Sigmoid colon (tissue), 7 donors: Measurements from ENCODE around the gene SLC27A1. TPM values are rescaled to one million over a fixed set of nuclear protein-coding genes. Genes with fewer than 3 reads are reported as not detected.

Experiments
- DNase-seq: peaks from one replicate; pipeline ENCODE4 v3.0.0-alpha.2; 2019
- H3K27ac ChIP-seq, 4 donors: fragments of 200-600 bp; sonication (generic); one replicate each; pipeline ENCODE4 v1.5.1; 2016 to 2019; ENCODE audit warnings: mild to moderate bottlenecking in 1 of 4
- H3K27me3 ChIP-seq, 3 donors: fragments of 200-600 bp; sonication (generic); one replicate each; pipeline ENCODE4 v1.5.1; 2019; ENCODE audit warnings: mild to moderate bottlenecking in 1 of 3
- H3K36me3 ChIP-seq, 4 donors: fragments of 200-600 bp; sonication (generic); one replicate each; pipeline ENCODE4 v1.5.1; 2016 to 2019
- H3K4me1 ChIP-seq, 4 donors: fragments of 200-600 bp; sonication (generic); one replicate each; pipeline ENCODE4 v1.5.1; 2017 to 2019
- H3K4me3 ChIP-seq, 4 donors: fragments of 200-600 bp; sonication (generic); one replicate each; pipeline ENCODE4 v1.5.1; 2017 to 2019; ENCODE audit warnings: mild to moderate bottlenecking in 2 of 4, moderate library complexity in 1 of 4
- H3K9me3 ChIP-seq, 4 donors: fragments of 200-600 bp in 3 of 4; sonication (generic) in 3 of 4; one replicate each; pipeline versions ENCODE4 v1.5.1 to v1.6.1; 2013 to 2019
- EP300 ChIP-seq, 4 donors: sonication (generic); formaldehyde crosslinking; IDR thresholded peaks; one replicate each; pipeline ENCODE4 v1.6.1; 2017; ENCODE audit warnings: antibody characterized with exemption in 4 of 4
- POLR2AphosphoS5 ChIP-seq, 4 donors: sonication (generic); formaldehyde crosslinking; IDR thresholded peaks; one replicate each; pipeline ENCODE4 v1.6.1; 2017; ENCODE audit warnings: antibody characterized with exemption in 4 of 4
- WGBS, 2 donors: extraction: QIAGEN DNeasy Blood & Tissue Kit; methylation state at CpG; one replicate each; pipeline ENCODE4 v1.1.7; 2013; 5-methylcytosine and 5-hydroxymethylcytosine counted together
- intact Hi-C: fragments of 100-400 bp; cut with DNase I; formaldehyde crosslinking; loops from one replicate; pipeline ENCODE4 v1.15.1; 2023
- polyA plus RNA-seq, 3 donors: library from polyadenylated mRNA; stranded (reverse); fragments of 200-250 nt; gene quantifications; one replicate each; pipeline ENCODE4 v1.2.3, GENCODE V29; 2013
- total RNA-seq, 4 donors: library from RNA; depleted of rRNA; stranded (reverse); fragments of >200 nt; gene quantifications; one replicate each; pipeline ENCODE4 v1.1.0, GENCODE V29; 2016
- donor health status: healthy with polysubstance abuse.
- donor health status: Bipolar disorder and iron deficiency.
- donor health status: healthy.

The SLC27A1 gene
- total and polyA plus RNA-seq, 7 donors = 0.69 to 23.8 (median 13.2) TPM

GRCh38 chr19:17555480-17555928, 85.2 kb downstream of the SLC27A1 start, which contains the start of gene COLGALT1:
Gene COLGALT1, plus strand, starts transcription at chr19:17555649. Its CDS starts 65 bp downstream, at chr19:17555714.
- DNase-seq = peak; percentile 99
- WGBS, 2 donors = 0% methylated on average over 64 of the region's 64 CpGs
- intact Hi-C loops = loop anchor here (1.0 to 2.0 kb wide), 2 partner anchors 43 to 85 kb away; partner anchors contain the start of gene SLC27A1
- Histone ChIP-seq H3K4me1 (peaks cover 0 to 24% (median 16%) of the 10 kb centered on the region in 4 donors), H3K9me3 (no peaks in the 10 kb centered on the region), H3K27ac (peak within 1 kb of the TSS; percentile 80 to 87 (median 82)), H3K27me3 (no peaks in the 10 kb centered on the region), H3K36me3 (peaks cover 8 to 26% (median 15%) of the 10 kb centered on the region in 4 donors), H3K4me3 (peak within 1 kb of the TSS; percentile 76 to 91 (median 86))
- TF ChIP-seq EP300 (IDR thresholded peaks at IDR 0.05) (no peak), POLR2AphosphoS5 (IDR thresholded peaks at IDR 0.05) (peak in 2 of 4 donors; percentile 8 to 57)

Other genes with a start within 250 kb of the SLC27A1 start
- gene OCEL1, start 244.3 kb upstream of the SLC27A1 start, total RNA-seq = 10 to 100 TPM in 2 of 4 donors, 1 to 10 TPM in 2; 7.5 to 15.8 (median 9.6) TPM
- gene OCEL1, start 244.3 kb upstream of the SLC27A1 start, polyA plus RNA-seq = 10 to 100 TPM; 33.0 to 79.8 (median 49.9) TPM
- gene NR2F6, start 224.6 kb upstream of the SLC27A1 start, total RNA-seq = 10 to 100 TPM; 21.6 to 32.6 (median 27.8) TPM
- gene NR2F6, start 224.6 kb upstream of the SLC27A1 start, polyA plus RNA-seq = 10 to 100 TPM; 45.0 to 72.1 (median 59.5) TPM
- 10 to 100 TPM in 1 of 4 donors, 1 to 10 TPM in 3; 1.6 to 18.6 (median 4.4) TPM for gene USHBP1, start 205.8 kb upstream of the SLC27A1 start, total RNA-seq
- gene USHBP1, start 205.8 kb upstream of the SLC27A1 start, polyA plus RNA-seq = 1 to 10 TPM in 1 of 3 donors, under 1 TPM in 2; 0.23 to 2.1 (median 0.60) TPM
- gene BABAM1, start 203.1 kb upstream of the SLC27A1 start, total RNA-seq = 100 to 1,000 TPM in 2 of 4 donors, 10 to 100 TPM in 2; 90.0 to 101 (median 98.7) TPM
- 10 to 100 TPM; 71.4 to 87.1 (median 83.7) TPM for gene BABAM1, start 203.1 kb upstream of the SLC27A1 start, polyA plus RNA-seq
- gene ANKLE1, start 188.6 kb upstream of the SLC27A1 start, total RNA-seq = 1 to 10 TPM in 1 of 4 donors, under 1 TPM in 3; 0.49 to 1.1 (median 0.63) TPM
- gene ANKLE1, start 188.6 kb upstream of the SLC27A1 start, polyA plus RNA-seq = 1 to 10 TPM in 1 of 3 donors, not detected in 2; 1.3 TPM
- 10 to 100 TPM; 15.5 to 21.9 (median 18.8) TPM for gene ABHD8, start 167.1 kb upstream of the SLC27A1 start, total RNA-seq
- 1 to 10 TPM; 4.2 to 9.0 (median 7.4) TPM for gene ABHD8, start 167.1 kb upstream of the SLC27A1 start, polyA plus RNA-seq
- 100 to 1,000 TPM; 174 to 390 (median 267) TPM for gene MRPL34, start 164.7 kb upstream of the SLC27A1 start, total RNA-seq
- gene MRPL34, start 164.7 kb upstream of the SLC27A1 start, polyA plus RNA-seq = 100 to 1,000 TPM; 217 to 476 (median 275) TPM
- gene DDA1, start 161.0 kb upstream of the SLC27A1 start, total RNA-seq = 10 to 100 TPM in 2 of 4 donors, 1 to 10 TPM in 2; 6.1 to 10.3 (median 8.7) TPM
- 100 to 1,000 TPM in 1 of 3 donors, 10 to 100 TPM in 2; 57.1 to 101 (median 82.6) TPM for gene DDA1, start 161.0 kb upstream of the SLC27A1 start, polyA plus RNA-seq
- 10 to 100 TPM in 1 of 4 donors, 1 to 10 TPM in 3; 2.0 to 10.5 (median 2.7) TPM for gene ANO8, start 135.7 kb upstream of the SLC27A1 start, total RNA-seq
- gene ANO8, start 135.7 kb upstream of the SLC27A1 start, polyA plus RNA-seq = 1 to 10 TPM in 2 of 3 donors, under 1 TPM in 1; 0.46 to 5.4 (median 1.2) TPM
- 10 to 100 TPM in 3 of 4 donors, 1 to 10 TPM in 1; 4.6 to 22.2 (median 15.4) TPM for gene GTPBP3, start 133.0 kb upstream of the SLC27A1 start, total RNA-seq
- 10 to 100 TPM in 1 of 3 donors, 1 to 10 TPM in 2; 3.7 to 16.0 (median 4.8) TPM for gene GTPBP3, start 133.0 kb upstream of the SLC27A1 start, polyA plus RNA-seq
- 10 to 100 TPM; 10.5 to 34.6 (median 19.7) TPM for gene PLVAP, start 93.2 kb upstream of the SLC27A1 start, total RNA-seq
- 10 to 100 TPM in 2 of 3 donors, 1 to 10 TPM in 1; 3.0 to 54.7 (median 13.2) TPM for gene PLVAP, start 93.2 kb upstream of the SLC27A1 start, polyA plus RNA-seq
- 1 to 10 TPM in 1 of 4 donors, not detected in 3; 4.4 TPM for gene CCDC194, start 76.3 kb upstream of the SLC27A1 start, total RNA-seq
- gene CCDC194, start 76.3 kb upstream of the SLC27A1 start, polyA plus RNA-seq = under 1 TPM in 1 of 3 donors, not detected in 2; 0.35 TPM
- gene BST2, start 64.9 kb upstream of the SLC27A1 start, total RNA-seq = 100 to 1,000 TPM in 3 of 4 donors, 10 to 100 TPM in 1; 81.0 to 125 (median 111) TPM
- gene BST2, start 64.9 kb upstream of the SLC27A1 start, polyA plus RNA-seq = 100 to 1,000 TPM in 1 of 3 donors, 10 to 100 TPM in 2; 37.8 to 127 (median 40.7) TPM
- gene MVB12A, start 50.5 kb upstream of the SLC27A1 start, total RNA-seq = 10 to 100 TPM; 40.4 to 55.8 (median 44.8) TPM
- gene MVB12A, start 50.5 kb upstream of the SLC27A1 start, polyA plus RNA-seq = 100 to 1,000 TPM in 1 of 3 donors, 10 to 100 TPM in 2; 71.5 to 102 (median 79.4) TPM
- gene TMEM221, start 21.9 kb upstream of the SLC27A1 start, total RNA-seq = 1 to 10 TPM in 2 of 4 donors, under 1 TPM in 1, not detected in 1; 0.36 to 1.8 (median 1.7) TPM
- gene TMEM221, start 21.9 kb upstream of the SLC27A1 start, polyA plus RNA-seq = under 1 TPM in 1 of 3 donors, not detected in 2; 0.23 TPM
- gene NXNL1, start 9.6 kb upstream of the SLC27A1 start, total RNA-seq = not detected
- not detected for gene NXNL1, start 9.6 kb upstream of the SLC27A1 start, polyA plus RNA-seq
- gene PGLS, start 41.1 kb downstream of the SLC27A1 start, total RNA-seq = 10 to 100 TPM; 27.8 to 54.6 (median 47.2) TPM
- gene PGLS, start 41.1 kb downstream of the SLC27A1 start, polyA plus RNA-seq = 100 to 1,000 TPM; 103 to 122 (median 115) TPM
- 10 to 100 TPM; 49.6 to 62.3 (median 53.5) TPM for gene COLGALT1, start 85.1 kb downstream of the SLC27A1 start, total RNA-seq
- 10 to 100 TPM in 2 of 3 donors, 1 to 10 TPM in 1; 7.8 to 59.8 (median 15.5) TPM for gene COLGALT1, start 85.1 kb downstream of the SLC27A1 start, polyA plus RNA-seq
- under 1 TPM; 0.16 to 0.83 (median 0.70) TPM for gene UNC13A, start 217.8 kb downstream of the SLC27A1 start, total RNA-seq
- under 1 TPM; under 0.01 to 0.60 (median 0.23) TPM for gene UNC13A, start 217.8 kb downstream of the SLC27A1 start, polyA plus RNA-seq
- 10 to 100 TPM; 13.3 to 35.8 (median 16.6) TPM for gene MAP1S, start 249.0 kb downstream of the SLC27A1 start, total RNA-seq
- gene MAP1S, start 249.0 kb downstream of the SLC27A1 start, polyA plus RNA-seq = 10 to 100 TPM; 13.8 to 20.6 (median 15.7) TPM